ENCODE data around the gene TMEM26. TPM values are rescaled to one million over a fixed set of nuclear protein-coding genes. Genes with fewer than 3 reads are reported as not detected.

Gene TMEM26
- polyA plus RNA-seq (2013, experiment 1 of 2; ENCODE audit: insufficient read length) = 0.35 TPM
- polyA plus RNA-seq (2013, experiment 2 of 2; ENCODE audit: insufficient read length) = 0.52 TPM

- DNase-seq = peak; percentile 33
Observed at GRCh38 chr10:61452655-61453641, at the start of gene TMEM26. TMEM26 (minus strand) TSS chr10:61453381; CDS start chr10:61453081, 300 bp downstream.

- no peak for DNase-seq
Observed at GRCh38 chr10:61500460-61500859, 47.3 kb upstream of the TMEM26 start.

- no peak for DNase-seq
Observed at GRCh38 chr10:61492364-61492995, 39.3 kb upstream of the TMEM26 start.

GRCh38 chr10:61487506-61487905 is 34.3 kb upstream of the TMEM26 start:
- DNase-seq = peak; percentile 43

- DNase-seq = no peak
Observed at GRCh38 chr10:61486738-61487396, 33.7 kb upstream of the TMEM26 start.

- peak; percentile 49 for DNase-seq
Observed at GRCh38 chr10:61486251-61486650, 33.1 kb upstream of the TMEM26 start.

GRCh38 chr10:61481597-61481996 is 28.4 kb upstream of the TMEM26 start:
- DNase-seq = no peak

GRCh38 chr10:61480208-61480607 is 27.0 kb upstream of the TMEM26 start:
- no peak for DNase-seq

GRCh38 chr10:61478621-61479312 is 25.6 kb upstream of the TMEM26 start:
- no peak for DNase-seq

- DNase-seq = peak; percentile 18
Observed at GRCh38 chr10:61477451-61477850, 24.3 kb upstream of the TMEM26 start.

- DNase-seq = no peak
Observed at GRCh38 chr10:61476529-61476928, 23.3 kb upstream of the TMEM26 start.

GRCh38 chr10:61475449-61475873 is 22.3 kb upstream of the TMEM26 start:
- peak; percentile 78 for DNase-seq

- no peak for DNase-seq
Observed at GRCh38 chr10:61472090-61472674, 19.0 kb upstream of the TMEM26 start.

GRCh38 chr10:61471491-61471890 is 18.3 kb upstream of the TMEM26 start:
- DNase-seq = no peak

- DNase-seq = no peak
Observed at GRCh38 chr10:61470740-61471139, 17.6 kb upstream of the TMEM26 start.

GRCh38 chr10:61465901-61466632 is 12.9 kb upstream of the TMEM26 start:
- peak; percentile 19 for DNase-seq

GRCh38 chr10:61465171-61465496 is 12.0 kb upstream of the TMEM26 start:
- DNase-seq = no peak

GRCh38 chr10:61464461-61465170 is 11.4 kb upstream of the TMEM26 start:
- peak; percentile 70 for DNase-seq

GRCh38 chr10:61463035-61463909 is 10.1 kb upstream of the TMEM26 start:
- peak; percentile 69 for DNase-seq

GRCh38 chr10:61460835-61461234 is 7.7 kb upstream of the TMEM26 start:
- no peak for DNase-seq

Measured in fibroblast of skin of scalp (primary cell).